GM18505 (cell line): ENCODE measurements around the gene ZNF587.
"Not testable (repeated sequence)": the region's sequence is repeated elsewhere in the genome, so short reads cannot be mapped to it uniquely, and the experiment has no call there.

Experiments
- ATAC-seq: cut with Tn5 transposase; IDR thresholded peaks from one replicate; pipeline ENCODE4 v1.9.1; 2021; ENCODE audit not compliant: unreplicated experiment
- POLR2A ChIP-seq: IDR thresholded peaks from 4 replicates; pipeline ENCODE4 v1.6.1; 2011; ENCODE audit warnings: borderline replicate concordance; ENCODE audit not compliant: insufficient read depth, insufficient read length; ENCODE audit errors: extremely low read depth

The ZNF587 gene

DNA sequence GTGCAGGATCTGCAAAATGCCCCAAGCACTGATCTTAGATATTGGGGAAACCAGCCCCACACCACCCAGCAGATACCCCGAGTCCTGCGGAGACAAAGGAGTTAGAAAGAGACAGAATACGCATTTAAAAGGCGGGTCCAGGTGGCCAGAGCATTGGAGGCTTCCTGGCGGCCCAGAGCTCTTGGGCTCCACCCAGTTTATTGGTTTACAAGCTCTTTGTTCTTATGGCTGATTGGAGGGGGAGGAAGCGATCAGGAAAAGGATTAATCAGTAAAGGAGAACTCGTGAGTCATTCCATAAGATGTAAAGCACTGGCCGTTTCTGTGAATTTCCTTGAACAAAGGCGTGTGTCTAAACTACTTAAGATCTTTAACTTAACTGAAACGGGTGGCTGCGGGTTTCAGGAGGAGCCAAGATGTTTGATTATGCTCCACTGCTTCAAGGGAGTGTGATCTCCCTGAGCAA is 926 bp downstream of the ZNF587 start:
- ATAC-seq: no peak
- TF ChIP-seq POLR2A: no peak

DNA sequence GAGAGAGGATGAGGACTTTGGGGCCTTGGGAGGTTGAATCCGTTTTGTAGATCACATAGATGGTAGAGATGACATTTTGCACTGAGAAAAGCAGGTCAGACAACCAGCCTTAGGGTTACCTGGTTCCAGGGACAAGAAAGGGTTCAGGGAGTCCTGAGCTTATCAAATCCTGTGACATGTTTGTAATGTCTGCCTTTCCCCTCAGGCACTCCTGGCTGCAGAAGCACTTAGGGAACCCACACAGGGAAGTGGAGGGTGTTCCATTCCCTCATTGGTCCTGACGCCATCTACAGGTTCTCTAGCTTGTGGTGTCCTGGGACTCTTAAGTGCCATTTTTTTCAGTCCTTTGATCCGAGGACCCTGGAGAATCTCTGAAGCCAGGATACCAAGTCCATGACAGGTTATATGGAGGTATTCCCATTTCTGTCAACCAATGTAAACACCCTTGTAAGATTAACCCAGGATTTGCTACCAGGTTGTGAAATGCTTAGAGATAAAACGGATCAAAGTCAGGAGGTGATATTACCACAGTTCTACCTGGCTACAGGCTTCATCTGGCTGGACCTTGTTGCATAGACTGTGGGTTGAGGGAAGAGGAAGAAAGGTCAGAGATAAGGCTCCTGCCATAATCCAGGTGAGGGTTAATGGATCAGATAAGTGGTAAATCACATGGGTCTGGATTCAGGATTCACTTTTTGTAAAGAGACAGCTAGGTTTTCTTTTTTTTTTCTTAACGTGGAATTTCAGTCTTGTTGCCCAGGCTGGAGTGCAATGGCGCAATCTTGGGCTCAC is 2.3 kb downstream of the ZNF587 start:
- ATAC-seq: not testable (repeated sequence)

GRCh38 chr19:57854117-57854516 is 4.5 kb downstream of the ZNF587 start:
- ATAC-seq: not testable (repeated sequence)

- not testable (repeated sequence) for ATAC-seq
Observed at GRCh38 chr19:57862351-57862750, 12.7 kb downstream of the ZNF587 start.

- ATAC-seq: no peak
- no peak for TF ChIP-seq POLR2A
Observed at GRCh38 chr19:57867868-57868492, 18.3 kb downstream of the ZNF587 start.

- not testable (repeated sequence) for ATAC-seq
Observed at GRCh38 chr19:57869655-57870054, 20.0 kb downstream of the ZNF587 start.

DNA sequence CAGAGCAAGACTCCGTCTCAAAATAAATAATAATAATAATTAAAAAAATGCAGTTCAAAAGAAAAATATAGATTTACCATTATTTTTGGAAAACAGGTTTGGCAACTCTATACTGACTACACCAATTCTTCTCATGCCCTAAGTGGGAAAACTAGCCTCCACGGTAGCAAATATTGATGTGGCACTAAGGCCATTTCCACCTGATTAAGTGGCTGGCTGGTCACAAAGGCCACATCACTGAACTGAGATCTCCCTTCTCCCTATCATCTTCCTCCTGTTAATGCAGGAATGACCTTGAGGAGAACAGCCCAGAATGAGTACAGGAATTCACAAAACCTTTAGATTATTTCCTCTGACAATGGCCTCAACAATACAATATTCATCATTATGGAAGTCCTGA is 20.6 kb downstream of the ZNF587 start:
- no peak for ATAC-seq

DNA sequence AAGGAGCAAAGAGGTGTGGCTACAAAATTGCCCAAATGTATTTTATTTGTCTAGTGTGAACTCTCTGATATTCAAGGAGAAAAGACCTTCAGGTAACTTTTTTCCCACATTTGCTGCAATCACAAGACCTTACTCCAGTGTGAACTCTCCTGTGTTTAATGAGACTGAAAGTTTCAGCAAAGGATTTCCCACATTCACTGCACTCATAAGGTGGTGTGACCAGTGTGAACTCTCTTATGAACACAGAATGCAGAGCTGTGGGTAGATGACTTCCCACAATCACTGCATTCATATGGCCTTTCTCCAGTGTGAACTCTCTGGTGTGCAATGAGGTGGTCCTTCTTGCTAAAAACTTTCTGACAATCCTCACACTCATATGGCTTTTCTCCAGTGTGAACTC is 22.8 kb downstream of the ZNF587 start:
- ATAC-seq: no peak
- TF ChIP-seq POLR2A: no peak

More for the DNA sequence above, 20.6 kb downstream of the ZNF587 start:
- TF ChIP-seq POLR2A: no peak

DNA sequence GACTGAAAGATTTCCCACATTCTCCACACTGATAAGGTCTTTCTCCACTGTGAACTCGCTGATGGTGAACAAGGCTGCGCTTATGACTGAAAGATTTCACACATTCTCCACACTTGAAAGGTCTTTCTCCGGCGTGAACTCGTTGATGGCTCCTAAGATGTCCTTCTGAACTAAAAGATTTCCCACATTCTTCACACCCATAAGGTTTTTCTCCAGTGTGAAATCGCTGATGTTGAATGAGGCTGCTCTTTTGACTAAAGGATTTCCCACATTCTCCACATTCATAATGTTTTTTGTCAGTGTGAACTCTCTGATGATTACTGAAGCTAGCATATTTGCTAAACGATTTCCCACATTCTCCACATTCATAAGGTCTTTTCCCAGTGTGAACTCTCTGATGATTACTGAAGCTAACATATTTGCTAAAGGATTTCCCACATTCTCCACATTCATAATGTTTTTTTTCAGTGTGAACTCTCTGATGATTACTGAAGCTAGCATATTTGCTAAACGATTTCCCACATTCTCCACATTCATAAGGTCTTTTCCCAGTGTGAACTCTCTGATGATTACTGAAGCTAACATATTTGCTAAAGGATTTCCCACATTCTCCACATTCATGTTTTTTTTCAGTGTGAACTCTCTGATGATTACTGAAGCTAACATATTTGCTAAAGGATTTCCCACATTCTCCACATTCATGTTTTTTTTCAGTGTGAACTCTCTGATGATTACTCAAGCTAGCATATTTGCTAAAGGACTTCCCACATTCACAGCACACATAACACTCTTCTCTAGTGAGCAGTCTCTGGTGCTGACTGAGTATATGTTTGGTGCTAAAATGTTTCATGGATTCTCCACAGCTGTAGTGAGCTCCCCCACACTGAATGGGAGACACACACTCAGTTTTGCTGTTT is 24.5 kb downstream of the ZNF587 start:
- not testable (repeated sequence) for ATAC-seq

GRCh38 chr19:57886046-57886445 is 36.4 kb downstream of the ZNF587 start:
- TF ChIP-seq POLR2A: no peak
- no peak for ATAC-seq

DNA sequence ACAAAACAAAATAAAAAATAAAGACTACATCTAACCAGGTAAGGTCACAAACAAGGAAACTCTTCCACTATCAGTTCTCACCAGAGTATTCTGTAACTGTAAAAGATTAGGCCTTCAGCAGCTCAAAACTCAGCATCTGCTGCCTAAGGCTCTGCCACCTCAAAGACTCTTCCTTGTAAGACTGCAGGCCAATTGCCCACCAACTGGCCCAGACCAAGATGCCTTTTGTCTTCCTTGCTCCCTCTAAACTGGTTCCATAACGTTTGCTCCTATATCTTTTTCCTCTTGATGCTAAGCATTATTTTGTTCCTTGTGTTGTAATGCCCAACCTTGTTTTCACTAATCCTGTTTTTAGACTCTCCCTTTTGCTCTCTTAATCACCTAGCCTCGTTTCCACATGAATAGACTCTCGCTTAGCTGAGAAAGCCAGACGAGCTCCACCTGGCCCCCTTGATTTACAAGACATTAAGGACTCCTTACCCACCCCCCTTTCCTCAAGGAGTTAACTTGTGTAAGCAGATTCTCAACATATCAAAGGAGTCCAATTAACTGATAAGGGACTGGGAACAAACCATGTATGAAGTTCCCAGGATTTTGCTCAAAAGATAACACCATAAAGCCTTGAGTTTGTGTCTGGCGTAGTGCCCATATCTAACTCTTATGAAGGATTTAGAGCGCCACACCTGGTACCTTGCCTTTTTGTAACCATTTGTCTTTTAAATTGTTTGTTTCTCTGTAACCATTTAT is 37.7 kb downstream of the ZNF587 start:
- no peak for ATAC-seq
- TF ChIP-seq POLR2A: no peak

DNA sequence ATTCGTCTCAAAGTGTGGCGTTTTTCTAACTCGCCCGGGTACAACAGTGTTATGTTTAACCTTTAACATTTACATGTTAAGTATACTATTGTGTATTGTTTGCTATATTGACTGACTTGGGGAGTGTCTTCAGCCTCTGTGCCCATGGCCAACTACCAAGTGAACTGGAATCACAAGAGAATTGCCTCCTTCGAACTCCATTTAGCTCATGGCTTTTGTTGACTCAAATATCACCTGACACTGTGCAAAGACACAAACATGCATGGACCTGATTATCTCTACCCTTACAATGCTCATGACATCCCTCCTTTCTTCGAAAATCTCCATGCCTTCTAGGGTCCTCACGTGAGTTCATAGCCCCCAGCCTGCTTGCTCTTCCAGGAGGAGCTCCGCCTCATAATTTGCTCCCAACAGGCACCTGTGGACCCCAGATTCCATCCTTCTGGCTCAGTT is 38.5 kb downstream of the ZNF587 start:
- ATAC-seq: no peak
- TF ChIP-seq POLR2A: no peak

DNA sequence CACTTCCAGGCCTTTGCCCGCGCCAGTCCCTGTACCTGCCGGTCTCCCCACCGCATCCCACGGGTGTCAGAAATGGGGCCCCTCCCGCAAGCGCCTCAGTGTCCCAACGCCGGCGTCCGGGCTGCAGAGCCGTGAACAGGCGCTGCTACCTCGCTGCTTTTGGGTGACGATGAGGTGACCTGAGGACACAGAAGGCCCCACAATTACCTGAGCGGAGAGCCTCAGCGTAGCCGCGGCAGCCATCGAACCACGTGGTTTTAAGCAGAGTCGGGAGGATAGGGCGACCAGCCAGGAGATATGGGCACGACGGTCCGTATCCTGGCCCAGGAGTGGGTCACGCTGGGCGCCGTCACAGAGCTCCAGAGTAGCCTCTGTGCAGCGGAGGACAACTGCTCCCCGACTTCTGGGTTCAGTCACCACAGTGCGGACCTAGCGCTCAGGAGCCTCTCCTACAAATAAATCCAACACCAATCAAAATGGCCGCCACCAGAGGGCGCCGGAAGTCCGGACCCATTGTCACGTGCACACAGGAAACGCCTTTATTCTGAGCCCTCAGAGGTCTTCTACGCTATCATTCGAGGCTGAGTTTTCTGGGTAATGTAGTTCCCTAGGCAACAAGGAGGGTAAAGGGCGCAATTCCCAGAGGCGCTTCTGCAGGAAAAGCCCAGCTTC is 39.0 kb downstream of the ZNF587 start, which contains the start of gene ZNF814:
Gene ZNF814 (minus strand): TSS at position 478 of the 672 bp plus-strand sequence. CDS start 235 bp downstream, at position 243.
- peak; percentile 78 for ATAC-seq
- peak; percentile 80 for TF ChIP-seq POLR2A

DNA sequence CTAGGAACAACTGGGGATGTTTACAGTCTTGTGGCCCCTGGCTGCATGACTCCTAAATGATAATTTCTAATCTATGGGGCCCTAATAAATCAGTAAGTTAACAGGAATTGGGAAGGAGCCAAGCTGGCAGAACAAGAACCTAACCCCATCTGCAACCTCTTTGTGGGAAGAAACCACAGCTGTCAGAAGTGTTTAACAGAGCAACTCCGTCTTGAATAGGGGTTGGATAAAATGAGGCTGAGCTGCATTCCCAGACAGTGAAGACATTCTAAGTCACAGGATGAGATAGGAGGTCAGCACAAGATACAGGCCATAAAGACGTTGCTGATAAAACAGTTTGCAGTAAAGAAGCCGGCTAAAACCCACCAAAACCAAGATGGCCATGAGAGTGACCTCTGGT is 41.0 kb downstream of the ZNF587 start:
- not testable (repeated sequence) for ATAC-seq
